K562 (cell line): Measurements from ENCODE around the gene LRRC8A. TPM values are rescaled to one million over a fixed set of nuclear protein-coding genes. Genes with fewer than 3 reads are reported as not detected.
A peak's percentile ranks its signal among the peaks of the same experiment; 100 is the strongest.

Experiments
- CTCFL ChIP-seq: IDR thresholded peaks from 2 replicates; pipeline ENCODE4 v1.6.1; 2011; ENCODE audit warnings: borderline replicate concordance, low read depth, mild to moderate bottlenecking, moderate library complexity, low read length; ENCODE audit not compliant: insufficient read depth, poor library complexity, severe bottlenecking
- HMG20B ChIP-seq: fragments of 250-450 bp; sonication (Bioruptor Pico); IDR thresholded peaks from 2 replicates; pipeline ENCODE4 v1.5.0; 2021; ENCODE audit warnings: mild to moderate bottlenecking
- MTF1 ChIP-seq: fragments of 250-450 bp; sonication (Bioruptor Pico); IDR thresholded peaks from 2 replicates; pipeline ENCODE4 v1.9.0; 2021; ENCODE audit warnings: moderate library complexity, mild to moderate bottlenecking, inconsistent platforms, borderline replicate concordance
- RBM22 ChIP-seq: fragments of 200-400 bp; formaldehyde crosslinking; IDR thresholded peaks from 2 replicates; pipeline ENCODE4 v1.6.1; 2018; ENCODE audit warnings: low read length, low read depth; ENCODE audit not compliant: poor library complexity, severe bottlenecking
- TEAD4 ChIP-seq, 2 experiments: sonication (generic) in 1 of 2; formaldehyde crosslinking in 1 of 2; IDR thresholded peaks; 2 replicates each; pipeline versions ENCODE4 v1.6.1 to v1.8.0; 2012 to 2022; ENCODE audit warnings: borderline replicate concordance in 1 of 2, inconsistent platforms in 1 of 2, low read length in 1 of 2, mild to moderate bottlenecking in 1 of 2, missing genetic modification reagents in 1 of 2
- U2AF2 ChIP-seq: fragments of 200-400 bp; formaldehyde crosslinking; optimal IDR thresholded peaks from 2 replicates; pipeline ENCODE3; 2017; ENCODE audit warnings: low read depth, mild to moderate bottlenecking, low read length
- VEZF1 ChIP-seq: fragments of 200-800 bp; sonication (Bioruptor generic); IDR thresholded peaks from 2 replicates; pipeline ENCODE4 v1.6.1; 2017; ENCODE audit warnings: missing genetic modification characterization, missing compliant biosample characterization
- ZKSCAN8 ChIP-seq: fragments of 200-800 bp; sonication (Bioruptor generic); IDR thresholded peaks from 2 replicates; pipeline ENCODE4 v1.6.1; 2016; ENCODE audit warnings: missing genetic modification characterization, missing compliant biosample characterization
- ZNF175 ChIP-seq: fragments of 200-800 bp; sonication (Bioruptor generic); IDR thresholded peaks from 2 replicates; pipeline ENCODE4 v1.6.1; 2016; ENCODE audit warnings: low read depth, mild to moderate bottlenecking, missing genetic modification characterization, missing compliant biosample characterization
- ZNF280B ChIP-seq: fragments of 250-450 bp; sonication (Bioruptor Pico); IDR thresholded peaks from 2 replicates; pipeline ENCODE4 v1.5.1; 2021; ENCODE audit warnings: mild to moderate bottlenecking
- ZNF436 ChIP-seq: fragments of 250-450, 450-650 bp; sonication (Bioruptor Pico); formaldehyde crosslinking; IDR thresholded peaks from 2 replicates; pipeline ENCODE4 v1.7.0; 2020; ENCODE audit warnings: mild to moderate bottlenecking
- ZNF639 ChIP-seq, 2 experiments: fragments of 200-800 bp in 1 of 2; sonication (Bioruptor generic) in 1 of 2; sonication (generic) in 1 of 2; formaldehyde crosslinking in 1 of 2; IDR thresholded peaks in 1 of 2; conservative IDR thresholded peaks in 1 of 2; 2 replicates each; pipeline versions ENCODE4 v1.5.0 to v1.6.1; 2016 to 2020; ENCODE audit warnings: missing compliant biosample characterization in 1 of 2, missing genetic modification characterization in 1 of 2, missing genetic modification reagents in 1 of 2
- ZNF778 ChIP-seq: fragments of 450-650 bp; formaldehyde crosslinking; IDR thresholded peaks from 2 replicates; pipeline ENCODE4 v1.4.0; 2020; ENCODE audit warnings: mild to moderate bottlenecking, moderate library complexity
- ZNF780A ChIP-seq: fragments of 250-450 bp; sonication (Bioruptor Pico); IDR thresholded peaks from 2 replicates; pipeline ENCODE4 v1.5.0; 2021; ENCODE audit warnings: mild to moderate bottlenecking
- polyA plus RNA-seq, 8 experiments: library from polyadenylated mRNA; depleted of rRNA in 4 of 8; stranded (reverse) in 5 of 8; unstranded in 3 of 8; fragments of >200 nt; fragmentation: Nextera tagmentation in 2 of 8; fragmentation: Illumina TruSeq in 1 of 8; extraction: Ambion mirVana in 2 of 8; extraction: Trizol in 1 of 8; gene quantifications; 2 replicates each; pipeline versions ENCODE4 v1.2.1 to v1.2.3, GENCODE V29; 2011 to 2014; ENCODE audit warnings: inconsistent platforms in 1 of 8, missing spikeins in 1 of 8
- total RNA-seq, 7 experiments: library from RNA; depleted of rRNA in 6 of 7; stranded (reverse); fragments of >200 nt in 6 of 7; fragmentation: Illumina TruSeq in 2 of 7; extraction: Trizol in 2 of 7; gene quantifications; 2 replicates each; pipeline versions ENCODE4 v1.2.1 to v1.2.3, GENCODE V29; 2011 to 2021; ENCODE audit warnings: low replicate concordance in 1 of 7

LRRC8A gene
- total and polyA plus RNA-seq, 9 of the 15 experiments (the other 6 are each of a cell fraction or from before 2014, with no cell fraction given), result 2.9 to 24.7 (median 8.9) TPM

- TF ChIP-seq ZNF280B (no peak), ZNF780A (CRISPR knock-in tag) (no peak), VEZF1 (peak; percentile 88), CTCFL (no peak), HMG20B (no peak), ZNF639 (CRISPR knock-in tag; conservative IDR thresholded peaks at IDR 0.05 in 1 of 2, IDR thresholded peaks at IDR 0.05 in 1 of 2) (peak in 1 of 2 experiments; percentile 88; a peak in 2 of 4 replicates), ZNF778 (CRISPR knock-in tag) (no peak), ZNF436 (CRISPR knock-in tag) (peak; percentile 31; the same call in 1 of the 2 replicates), U2AF2 (no peak), TEAD4 (IDR thresholded peaks at IDR 0.05; ENCODE audit: low read length) (peak; percentile 35; the same call in 1 of the 2 replicates), TEAD4 (CRISPR knock-in tag; IDR thresholded peaks at IDR 0.05; ENCODE audit: borderline replicate concordance) (no peak), ZNF175 (no peak), MTF1 (no peak), ZKSCAN8 (CRISPR knock-in tag) (no peak), RBM22 (peak; percentile 60)
Measured at GRCh38 chr9:128947527-128948301, 65.8 kb downstream of the LRRC8A start, which contains the start of the genes DOLK and NUP188 (continued).
